H1 (cell line): Measurements from ENCODE around the gene ESPNL.

Source experiments
- BRCA1 ChIP-seq: IDR thresholded peaks from 2 replicates; pipeline ENCODE4 v1.6.1; 2012; ENCODE audit warnings: low read depth, low read length, improper control_type of control experiment
- CEBPB ChIP-seq: IDR thresholded peaks from 2 replicates; pipeline ENCODE4 v1.6.1; 2012; ENCODE audit warnings: low read depth, low read length
- CREB1 ChIP-seq: IDR thresholded peaks from 2 replicates; pipeline ENCODE4 v1.6.1; 2012; ENCODE audit warnings: inconsistent platforms
- CTCF ChIP-seq, 3 experiments: IDR thresholded peaks; 1 replicate in 2 of 3; 2 replicates in 1 of 3; pipeline versions ENCODE4 v1.5.1 to v1.6.1; 2011; ENCODE audit warnings: low read length in 3 of 3, mild to moderate bottlenecking in 3 of 3, inconsistent platforms in 2 of 3, low read depth in 1 of 3, moderate library complexity in 1 of 3; ENCODE audit not compliant: insufficient read depth in 1 of 3; ENCODE audit errors: control extremely low read depth in 1 of 3
- JUND ChIP-seq: IDR thresholded peaks from 2 replicates; pipeline ENCODE4 v1.6.1; 2011; ENCODE audit warnings: mild to moderate bottlenecking, improper control_type of control experiment, low read length
- RXRA ChIP-seq: IDR thresholded peaks from 2 replicates; pipeline ENCODE4 v1.6.1; 2011; ENCODE audit warnings: low read depth, mild to moderate bottlenecking, low read length, moderate library complexity; ENCODE audit not compliant: insufficient read depth
- TEAD4 ChIP-seq: IDR thresholded peaks from 2 replicates; pipeline ENCODE4 v1.6.1; 2012; ENCODE audit warnings: low read depth, low read length, inconsistent platforms, mixed read lengths
- YY1 ChIP-seq: IDR thresholded peaks from 2 replicates; pipeline ENCODE4 v1.6.1; 2011; ENCODE audit warnings: low read depth, mild to moderate bottlenecking, low read length
- ZNF274 ChIP-seq: IDR thresholded peaks from 2 replicates; pipeline ENCODE4 v1.7.0; 2012; ENCODE audit warnings: low read length, borderline replicate concordance; ENCODE audit errors: extremely low read depth

DNA sequence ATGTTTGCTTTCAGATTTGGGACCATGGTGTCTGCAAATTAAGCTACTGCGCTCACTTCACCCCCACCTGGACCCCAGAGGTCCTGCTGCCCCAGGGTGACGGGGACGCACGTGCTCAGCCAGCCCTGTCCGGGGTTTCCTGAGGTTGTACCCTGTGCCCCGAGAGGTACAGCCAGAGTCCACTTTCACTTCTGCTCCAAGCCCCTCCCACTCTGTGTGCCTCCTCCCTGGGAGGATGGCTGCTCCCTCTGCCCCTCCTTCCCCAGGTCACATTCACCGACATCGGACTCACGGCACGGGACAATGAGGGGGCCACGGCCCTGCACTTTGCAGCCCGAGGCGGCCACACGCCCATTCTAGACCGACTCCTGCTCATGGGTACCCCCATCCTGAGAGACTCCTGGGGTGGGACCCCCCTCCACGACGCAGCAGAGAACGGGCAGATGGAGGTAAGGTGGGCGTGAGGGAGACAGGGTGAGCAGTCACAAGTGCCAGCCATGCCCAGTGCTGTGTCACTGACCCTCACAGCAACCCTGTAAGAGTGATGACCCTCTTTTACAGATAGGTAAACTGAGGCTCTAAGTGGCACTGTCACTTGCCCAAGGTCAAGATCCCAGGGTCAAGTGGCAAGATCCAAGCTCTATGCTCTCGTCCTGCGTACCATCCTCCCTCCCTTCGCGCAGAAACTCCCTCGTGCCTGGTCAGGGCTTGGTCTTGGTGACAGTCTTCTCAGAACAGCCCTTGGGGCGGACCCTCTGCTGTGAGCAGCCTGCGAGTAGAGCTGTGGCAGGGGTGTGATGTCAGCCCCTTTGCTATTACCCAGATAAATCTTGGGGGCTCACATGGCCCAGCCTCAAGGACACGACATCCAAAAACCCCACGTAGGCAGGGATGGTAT, 7.6 kb downstream of the ESPNL start:
- TF ChIP-seq JUND: no peak
- no peak for TF ChIP-seq CTCF (IDR thresholded peaks at IDR 0.05; ENCODE audit: control extremely low read depth in 1 of 3, insufficient read depth in 1 of 3, low read depth in 1 of 3, low read length in 3 of 3)
- TF ChIP-seq TEAD4: no peak
- TF ChIP-seq BRCA1: no peak
- TF ChIP-seq RXRA: no peak
- no peak for TF ChIP-seq CEBPB
- TF ChIP-seq ZNF274: no peak
- TF ChIP-seq CREB1: no peak
- TF ChIP-seq YY1: no peak
